GM18870 (cell line): ENCODE measurements around the gene GPX3.
A peak's percentile ranks its signal among the peaks of the same experiment; 100 is the strongest.

ENCODE experiments used
- ATAC-seq: cut with Tn5 transposase; IDR thresholded peaks from one replicate; pipeline ENCODE4 v1.9.1; 2021; ENCODE audit warnings: moderate library complexity; ENCODE audit not compliant: unreplicated experiment

Gene GPX3

DNA sequence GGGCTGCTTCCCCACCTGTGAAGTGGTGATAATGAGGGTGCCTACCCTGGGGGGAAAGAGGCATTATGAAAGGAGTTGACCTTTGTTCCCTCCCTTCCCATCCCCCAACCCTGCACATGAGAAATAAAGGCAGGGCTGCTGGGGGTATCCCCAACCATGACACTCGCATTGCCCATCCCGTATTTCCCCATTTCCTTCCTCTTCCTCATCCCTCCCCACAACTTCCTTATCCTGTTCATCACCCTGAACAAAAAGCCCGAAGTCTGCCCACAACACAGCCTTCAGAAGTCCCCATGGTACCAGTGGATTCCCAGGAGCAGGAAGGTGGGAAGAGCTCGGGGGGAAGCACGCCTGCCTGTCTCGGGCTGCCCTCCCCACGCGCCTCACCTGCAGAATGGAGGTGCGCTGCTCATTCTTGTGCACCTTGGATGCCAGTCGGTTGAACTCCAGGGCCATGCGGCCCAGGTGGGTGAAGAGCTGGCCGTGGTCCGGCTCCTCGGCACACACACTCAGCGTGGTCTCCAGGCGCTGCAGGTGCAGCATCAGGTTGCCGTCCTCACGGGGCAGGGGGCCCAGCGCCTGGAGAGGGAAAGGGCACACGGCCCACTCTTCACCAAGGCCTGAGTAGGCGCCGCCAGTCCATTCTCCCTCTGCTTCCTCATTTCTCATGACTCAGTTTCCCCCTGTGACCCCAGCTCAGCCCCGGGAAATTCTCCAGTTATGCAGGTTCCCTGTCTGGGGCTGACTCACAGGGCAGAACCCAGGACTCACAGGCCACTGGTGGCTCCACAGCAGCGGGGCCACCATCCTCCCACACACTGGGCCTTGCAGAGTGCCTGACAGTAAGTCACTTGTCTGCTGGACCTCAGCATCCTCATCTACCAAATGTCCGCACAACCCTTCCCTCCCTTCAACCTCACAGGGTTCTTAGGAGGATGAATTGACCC lies 36.3 kb downstream of the GPX3 start:
- ATAC-seq = no peak

DNA sequence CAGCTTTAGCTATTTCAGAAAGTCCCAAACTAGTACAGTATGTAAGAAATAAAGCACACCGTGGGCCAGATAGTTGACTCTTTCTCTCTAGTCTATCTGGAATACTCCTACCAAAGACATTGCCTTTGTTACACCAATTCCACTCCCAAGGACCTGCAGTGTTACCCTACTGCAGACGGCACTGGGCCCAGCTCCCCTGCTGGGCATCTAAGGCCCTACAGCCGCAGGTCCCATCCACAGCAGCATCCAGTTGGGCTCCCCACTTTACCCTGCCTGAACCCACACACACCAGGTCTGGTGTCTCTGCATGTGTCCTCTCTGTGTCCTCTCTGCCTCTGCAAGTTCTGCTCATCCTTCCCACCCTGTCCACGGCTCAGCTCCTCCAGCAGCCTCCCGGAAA lies 37.9 kb downstream of the GPX3 start:
- ATAC-seq = no peak

DNA sequence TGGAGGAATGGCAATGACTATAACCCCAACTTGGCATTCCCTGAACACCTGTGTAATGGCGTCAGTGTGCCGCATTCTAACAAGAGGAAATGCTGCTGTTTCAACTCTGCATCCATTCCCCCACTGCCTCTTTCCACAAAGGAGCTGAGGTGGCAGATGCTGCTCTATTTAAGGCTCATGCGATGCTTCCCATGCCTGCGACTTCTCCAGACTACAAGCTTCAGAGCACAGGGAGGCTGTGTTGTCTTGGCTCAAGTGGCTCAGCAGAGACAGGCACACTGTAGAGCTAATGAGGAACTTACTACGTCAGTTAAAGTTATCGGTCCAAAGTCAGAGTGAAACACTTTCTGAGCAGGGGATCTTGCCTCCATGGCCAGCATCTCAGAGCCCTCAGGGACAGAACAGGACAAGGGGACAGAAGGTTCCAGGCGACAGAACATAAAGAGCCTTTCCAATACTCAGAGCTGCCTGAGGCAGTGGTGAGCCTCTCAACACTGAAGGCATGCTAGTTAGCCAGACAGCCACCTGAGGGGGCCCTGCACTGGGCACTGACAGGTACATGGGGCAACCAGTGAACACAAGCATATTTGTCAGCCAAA lies 38.6 kb downstream of the GPX3 start:
- no peak for ATAC-seq

DNA sequence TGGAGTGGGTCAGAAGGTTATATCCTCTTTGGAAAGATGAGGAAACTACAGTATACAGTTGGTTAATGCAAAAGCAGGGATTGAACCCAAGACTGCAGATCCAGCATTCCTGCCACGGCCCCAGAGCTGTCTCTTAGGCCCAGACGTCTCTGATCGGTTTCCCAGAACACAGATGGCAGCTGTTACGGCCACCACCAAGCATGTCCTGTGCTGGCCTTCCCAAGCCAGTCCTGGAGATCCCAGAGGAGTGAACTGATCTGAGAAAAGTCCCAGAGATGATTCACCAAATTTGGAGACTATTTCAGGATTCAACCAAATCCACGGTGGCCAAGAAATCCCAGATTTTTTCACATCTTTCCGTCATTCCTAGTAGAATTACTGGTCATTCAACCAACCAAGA lies 40.4 kb downstream of the GPX3 start:
- no peak for ATAC-seq

DNA sequence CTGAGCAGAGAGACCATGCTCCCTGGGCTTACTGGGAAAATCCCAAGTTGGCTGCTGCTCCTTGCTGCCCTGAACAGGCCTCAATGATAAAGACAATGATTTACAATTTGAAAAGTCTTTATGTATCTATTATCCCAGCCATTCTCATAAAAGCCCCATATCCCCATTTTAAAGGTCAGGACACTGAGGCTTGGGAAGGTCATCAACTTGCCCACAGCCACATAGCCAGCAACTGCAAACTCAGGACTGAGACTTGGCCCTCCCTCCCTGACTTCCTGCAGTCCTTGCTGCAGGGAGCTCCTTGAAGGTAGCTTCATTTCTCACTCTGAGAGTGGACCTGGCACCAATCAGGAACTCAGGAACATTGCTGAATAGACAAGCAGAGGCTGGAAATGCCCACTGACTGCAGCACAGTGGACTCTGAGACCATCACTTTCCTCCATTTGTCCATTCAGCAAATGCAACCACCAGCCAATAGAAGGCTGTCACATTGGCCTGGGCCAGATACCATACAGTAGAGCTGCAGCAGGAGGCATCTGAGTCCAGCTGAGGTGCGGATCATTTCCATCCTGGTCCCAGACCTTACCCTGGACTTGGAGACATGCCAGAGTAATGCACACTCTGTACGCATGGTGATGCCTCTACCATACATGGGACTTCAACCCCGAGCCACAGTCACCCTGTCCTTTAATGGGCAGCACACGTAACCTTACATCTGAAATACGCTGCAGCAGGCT lies 42.2 kb downstream of the GPX3 start:
- no peak for ATAC-seq

DNA sequence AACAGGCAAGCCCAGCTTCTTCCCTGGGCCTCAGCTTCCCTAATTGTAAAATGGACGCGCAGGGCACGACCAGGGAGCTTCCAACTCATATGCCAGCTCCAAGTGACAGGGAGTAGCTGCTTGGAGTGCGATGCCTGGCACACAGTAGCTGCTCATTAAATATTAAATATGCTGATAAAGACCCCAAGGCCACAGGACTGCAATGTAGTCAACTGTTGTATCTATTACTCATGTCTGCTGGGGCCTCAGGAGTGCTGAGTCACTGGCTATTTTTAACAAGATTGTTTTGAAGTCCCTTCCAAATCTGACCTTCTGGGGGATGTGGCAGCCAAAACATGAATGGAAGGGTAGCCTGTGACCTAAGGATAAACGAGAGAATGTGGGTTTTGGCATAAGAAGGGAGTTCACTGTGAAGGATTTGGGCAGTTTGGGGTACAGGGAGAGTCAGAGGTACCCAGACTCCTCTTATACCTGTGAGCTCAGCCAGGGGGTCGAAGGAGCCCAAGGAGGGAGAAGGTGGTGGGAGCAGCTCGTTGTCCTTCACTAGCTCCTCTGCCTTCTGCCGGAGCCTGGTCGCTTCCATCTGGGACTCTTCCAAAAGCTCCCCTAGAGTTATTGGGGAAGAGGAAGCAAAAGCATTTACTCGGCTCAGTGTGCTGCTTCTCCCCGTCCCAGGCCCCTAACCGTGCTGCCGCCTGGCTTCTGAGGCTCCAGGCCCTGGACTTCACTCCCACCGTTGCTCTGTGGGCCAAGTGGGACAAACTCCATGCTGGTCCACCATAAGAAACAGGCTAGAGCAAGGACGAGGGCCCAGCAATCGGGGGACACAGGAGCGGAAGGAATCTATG lies 43.0 kb downstream of the GPX3 start:
- ATAC-seq = no peak

DNA sequence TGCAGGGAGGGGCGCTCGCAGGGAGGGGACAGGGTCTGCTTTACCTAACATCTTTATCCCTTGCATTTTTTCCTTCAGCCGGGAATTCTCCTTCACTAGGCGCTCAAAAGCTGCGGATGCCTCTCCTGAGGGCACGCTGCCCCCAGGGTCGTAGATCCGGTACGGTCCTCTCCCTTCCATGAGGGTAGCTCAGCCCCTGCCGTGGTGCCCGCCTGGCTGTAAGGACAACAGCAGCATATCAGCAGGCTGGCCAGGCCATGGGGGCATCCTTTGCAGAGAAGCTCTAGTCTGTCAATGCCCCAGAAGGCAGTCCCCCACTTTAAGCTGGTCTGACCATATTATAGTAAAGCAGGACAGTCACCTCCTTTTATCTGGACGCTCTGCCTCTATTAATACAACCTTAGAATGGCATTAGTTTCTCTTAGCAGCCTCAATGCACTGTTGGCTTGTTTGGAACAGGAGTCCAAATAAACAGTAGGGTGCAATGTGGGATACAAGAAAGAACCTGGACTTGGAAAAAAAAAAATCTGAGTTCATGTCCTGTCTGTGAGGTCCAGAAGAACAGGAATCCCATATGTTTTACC lies 44.6 kb downstream of the GPX3 start:
- ATAC-seq = no peak

DNA sequence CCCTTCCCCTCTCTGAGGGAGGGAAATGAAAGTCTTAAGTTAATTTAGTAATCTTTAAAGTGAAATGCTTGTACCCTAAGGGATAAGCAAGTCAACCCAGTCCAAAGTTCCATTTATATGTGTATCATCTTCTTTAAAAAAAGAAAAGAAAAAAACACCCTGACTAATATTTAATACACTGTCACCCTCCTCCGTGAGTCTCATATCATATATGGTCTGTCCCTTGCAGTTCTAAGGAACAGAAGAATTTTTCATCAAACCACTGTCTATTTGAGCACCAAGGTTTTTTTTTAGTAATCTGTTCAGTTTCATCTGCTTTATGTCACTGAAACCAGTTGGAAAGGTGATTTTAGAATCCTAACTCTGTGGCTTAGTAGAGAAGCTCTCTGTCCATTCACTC lies 45.2 kb downstream of the GPX3 start:
- ATAC-seq = no peak

DNA sequence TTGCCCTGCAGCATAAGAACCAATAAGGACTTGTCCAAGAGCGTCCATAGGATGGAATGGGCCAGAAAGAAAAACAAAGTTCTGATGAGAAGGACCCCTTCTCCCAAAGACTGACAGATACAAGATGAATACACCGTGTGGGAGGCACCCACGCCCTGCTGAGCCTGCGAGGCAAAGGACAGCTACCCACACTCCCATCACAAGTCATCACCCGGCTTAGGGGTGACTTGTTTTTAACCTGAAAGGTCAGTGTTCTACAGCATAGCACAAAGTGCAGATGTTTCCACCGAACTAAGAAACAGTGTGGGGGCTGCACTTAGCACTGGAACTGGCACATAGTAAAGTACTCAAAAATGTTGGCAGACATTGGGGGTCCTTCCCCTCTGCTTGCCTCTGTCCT lies 46.5 kb downstream of the GPX3 start:
- no peak for ATAC-seq

DNA sequence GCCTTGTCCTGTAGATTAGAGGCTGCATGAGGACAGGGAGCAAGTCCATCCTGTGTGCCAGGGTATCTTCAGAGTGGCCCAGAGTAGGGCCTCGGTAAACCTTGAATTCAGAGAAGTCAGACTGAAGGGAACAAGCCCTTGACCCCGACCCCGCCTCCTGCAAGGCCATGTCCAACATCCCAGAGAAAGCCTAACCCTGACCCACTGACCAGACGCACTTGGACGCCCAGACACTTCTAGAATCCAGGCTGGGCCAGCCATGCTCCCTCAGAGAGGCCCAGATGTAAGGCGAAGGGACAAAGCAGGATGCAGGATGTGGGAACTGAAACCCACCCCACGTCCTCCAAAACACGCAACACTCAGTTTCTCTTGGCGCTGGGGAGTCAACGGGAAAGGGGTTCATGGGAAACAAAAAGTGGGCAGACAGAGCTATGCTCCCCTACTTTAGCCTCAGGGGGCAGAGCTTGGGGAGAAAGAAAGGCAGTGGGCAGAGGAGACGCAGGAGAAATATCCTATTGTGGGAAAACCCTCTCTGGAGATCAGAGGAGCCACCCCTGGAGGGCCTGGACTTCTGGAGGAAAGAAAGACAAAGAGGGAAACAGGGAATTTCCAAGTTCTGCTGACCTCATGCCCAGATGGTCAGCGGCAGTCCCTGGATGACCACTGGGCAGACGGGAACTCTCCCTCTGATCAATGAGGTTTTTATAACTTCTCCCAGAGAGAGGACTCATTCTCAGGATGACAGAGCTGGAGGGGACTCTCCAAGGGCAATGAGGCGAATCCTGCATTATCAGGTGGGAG lies 47.4 kb downstream of the GPX3 start:
- ATAC-seq = peak; percentile 15

DNA sequence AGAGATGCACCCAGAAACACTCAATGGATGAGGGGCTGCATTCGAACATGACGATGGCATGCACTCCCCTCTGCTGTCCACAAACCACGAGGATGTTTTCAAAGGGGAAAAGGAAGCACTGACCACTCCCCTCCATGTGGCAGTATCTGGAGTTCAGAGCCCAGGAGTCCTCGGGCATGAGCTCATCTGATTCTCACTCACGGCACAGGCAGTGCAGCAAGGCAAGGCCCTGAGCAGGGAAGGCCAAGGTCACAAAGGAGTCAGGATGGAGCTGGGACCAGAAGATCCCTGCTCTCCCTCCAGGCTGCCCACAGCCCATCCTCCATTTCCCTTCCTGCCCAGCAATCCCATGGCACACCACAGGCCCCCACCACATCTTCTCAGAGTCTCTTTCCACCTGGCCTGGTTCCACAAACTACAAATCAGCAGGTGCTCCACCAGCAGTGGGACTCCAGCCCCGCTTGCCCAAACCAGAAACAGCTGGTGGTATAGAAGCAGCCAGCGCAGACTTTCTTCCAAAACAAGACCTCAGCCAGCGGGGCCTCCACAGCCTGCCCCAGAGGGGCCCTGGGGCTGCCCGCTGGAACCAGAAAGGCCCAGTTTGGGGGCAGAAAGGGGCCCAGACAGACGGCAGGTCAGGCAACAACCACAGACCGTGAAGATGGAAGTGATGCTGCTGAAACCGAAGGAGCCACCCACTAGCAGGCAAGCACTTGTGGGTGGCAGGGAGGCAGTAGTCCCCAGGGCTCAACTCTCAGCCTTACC lies 48.2 kb downstream of the GPX3 start:
- ATAC-seq = peak; percentile 48

DNA sequence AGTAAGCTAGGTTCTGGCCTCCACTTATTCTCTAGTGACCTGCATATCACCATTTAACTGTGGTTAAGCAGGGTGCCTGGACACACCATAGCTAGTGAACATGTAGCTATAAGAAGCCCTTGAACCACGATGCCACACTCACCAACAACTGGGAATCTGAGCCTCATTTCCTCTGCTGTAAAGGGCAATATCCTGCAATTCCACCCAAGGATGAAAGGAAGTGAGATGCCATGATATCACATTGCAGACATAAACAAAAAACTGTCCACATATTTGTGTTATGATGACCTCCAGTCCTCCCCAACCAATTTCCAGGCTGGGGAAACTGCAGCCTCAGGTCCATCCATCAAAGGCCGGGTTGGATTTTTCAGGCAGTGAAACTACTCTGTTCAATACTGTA lies 50.1 kb downstream of the GPX3 start:
- ATAC-seq = no peak

DNA sequence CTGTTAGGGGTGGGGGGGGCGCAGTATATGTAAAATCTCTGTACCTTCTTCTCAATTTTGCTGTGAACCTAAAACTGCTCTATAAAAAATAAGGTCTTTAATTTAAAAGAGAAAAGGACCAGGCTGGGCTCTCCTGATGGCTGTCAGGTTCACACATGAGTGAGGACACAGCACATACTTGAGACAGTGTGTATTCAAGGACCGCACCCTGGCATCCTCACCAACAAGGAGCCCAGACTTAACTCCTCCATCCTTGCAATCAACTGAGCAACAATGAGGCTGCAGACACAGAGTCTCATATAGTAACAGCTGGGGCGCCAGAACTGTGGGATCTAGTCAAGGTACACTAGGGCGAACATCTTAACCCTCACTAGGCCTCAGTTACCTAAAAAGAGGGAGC lies 50.6 kb downstream of the GPX3 start:
- ATAC-seq = no peak

DNA sequence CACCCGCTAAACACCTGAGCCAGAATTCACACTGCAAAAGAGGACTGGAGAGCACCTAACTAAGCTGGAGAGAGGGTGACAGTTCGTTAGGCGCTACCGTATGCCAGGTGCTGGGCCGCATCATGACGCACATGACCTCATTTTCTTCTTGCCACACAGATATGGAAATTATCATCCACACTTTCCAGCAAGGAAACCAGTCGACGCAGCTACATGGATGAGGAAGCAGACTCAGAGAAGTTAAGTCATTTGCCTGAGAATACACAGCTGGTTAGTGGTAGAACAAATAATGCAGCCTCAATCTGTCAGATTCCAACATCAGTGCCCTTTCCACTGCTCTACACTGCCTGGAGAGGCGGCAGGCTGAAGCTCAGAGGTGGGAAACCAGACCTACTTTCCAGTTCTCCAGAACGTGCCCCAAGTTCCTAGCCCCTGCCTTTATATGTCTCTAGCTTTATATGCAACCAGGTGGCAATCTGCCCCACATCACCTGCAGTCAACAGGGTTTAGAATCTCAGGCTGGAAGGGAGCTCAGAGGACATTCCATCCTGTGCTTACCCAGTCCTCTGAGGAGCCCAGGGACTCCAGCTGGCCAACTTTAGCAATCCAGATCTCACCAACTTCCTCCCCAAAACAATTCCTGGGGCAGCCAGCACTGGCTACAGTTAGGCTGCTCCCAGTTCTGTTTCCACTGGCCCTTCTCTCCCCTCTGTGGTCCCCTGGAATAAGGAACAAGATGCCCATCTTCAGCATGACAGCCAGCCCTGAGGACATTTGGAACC lies 51.6 kb downstream of the GPX3 start:
- ATAC-seq = no peak

DNA sequence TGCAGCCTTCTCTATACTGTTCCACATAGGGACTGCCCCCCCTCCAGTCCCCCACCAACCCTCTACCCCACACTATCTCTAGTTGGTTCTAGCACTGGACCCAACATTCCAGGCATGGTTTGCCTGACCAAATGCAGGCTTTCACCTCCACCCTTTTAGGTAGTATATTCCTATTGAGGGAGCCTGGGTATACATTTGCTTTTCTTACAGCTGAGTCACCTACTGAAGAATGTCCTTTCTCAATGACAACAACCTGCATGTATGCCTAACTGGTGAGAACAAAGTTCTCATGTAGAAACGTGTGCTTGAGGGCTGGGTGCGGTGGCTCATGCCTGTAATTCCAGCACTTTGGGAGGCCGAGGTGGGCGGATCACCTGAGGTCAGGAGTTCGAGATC lies 52.2 kb downstream of the GPX3 start:
- ATAC-seq = no peak

DNA sequence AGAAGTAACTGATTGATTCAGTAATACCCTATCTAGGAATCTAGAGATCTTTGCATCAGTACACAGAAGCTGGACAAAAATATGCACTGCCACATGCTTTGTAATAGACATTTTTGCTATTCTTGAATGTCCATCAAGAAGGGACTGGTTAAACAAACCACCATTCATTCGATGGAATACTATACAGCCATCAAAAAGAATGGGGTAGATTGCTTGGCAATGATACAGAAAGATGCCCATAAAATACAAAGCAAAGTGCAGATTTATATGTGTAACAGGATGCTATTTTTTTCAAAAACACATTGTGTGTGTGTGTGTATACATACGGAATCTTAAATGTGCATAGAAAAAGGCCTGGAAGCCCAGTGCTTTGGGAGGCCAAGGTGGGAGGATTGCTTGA lies 52.9 kb downstream of the GPX3 start:
- ATAC-seq = no peak

DNA sequence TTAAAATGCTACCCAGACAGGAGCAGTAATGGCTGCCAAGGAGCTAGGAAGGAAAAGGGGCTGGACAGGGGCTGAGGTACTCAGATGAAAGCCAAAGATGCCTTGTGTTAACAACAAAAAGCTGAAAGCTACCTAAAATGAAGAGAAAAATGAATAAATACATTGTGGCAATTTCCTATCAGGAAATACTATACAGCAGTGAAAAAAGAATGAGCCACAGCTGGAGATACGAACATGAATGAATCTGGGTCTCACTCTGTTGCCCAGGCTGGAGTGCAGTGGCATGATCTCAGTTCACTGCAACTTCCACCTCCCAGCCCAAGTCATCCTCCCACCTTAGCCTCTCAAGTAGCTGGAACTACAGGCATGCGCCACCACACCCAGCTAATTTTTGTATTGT lies 54.2 kb downstream of the GPX3 start:
- ATAC-seq = no peak

DNA sequence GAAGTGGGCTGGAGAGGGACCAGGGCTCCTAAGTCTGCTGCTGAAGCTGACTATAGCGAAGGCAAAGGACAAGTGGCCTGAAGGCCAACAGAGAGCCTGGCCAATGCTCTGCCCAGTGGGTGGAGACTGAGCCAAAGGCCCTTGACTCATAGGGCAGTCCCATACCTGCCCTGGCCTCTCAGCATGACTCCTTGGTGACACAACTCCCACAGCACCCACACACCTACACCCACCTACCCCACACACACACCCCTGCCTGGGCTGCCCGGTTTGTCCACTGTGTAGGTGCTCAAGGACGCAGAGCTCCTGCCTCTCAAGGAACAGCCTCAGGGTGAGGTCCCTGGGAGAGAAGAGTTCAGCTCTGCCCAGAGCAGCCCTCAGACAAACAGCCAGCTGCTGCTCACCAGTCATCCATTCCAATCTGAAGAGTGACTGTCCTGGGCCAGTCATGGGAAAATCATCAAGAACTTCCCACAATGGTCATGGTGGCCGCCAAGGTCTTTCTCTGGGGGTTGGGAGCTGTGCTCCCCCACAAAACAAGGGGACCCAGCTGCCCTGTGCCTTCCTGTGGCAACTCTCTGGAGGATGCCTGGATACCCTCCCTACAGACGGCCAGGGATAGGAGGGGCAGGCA lies 55.4 kb downstream of the GPX3 start:
- no peak for ATAC-seq
